HEK293 (cell line): ENCODE data around the gene YDJC.
A peak's percentile ranks its signal among the peaks of the same experiment; 100 is the strongest.

ENCODE experiments used
- CTCF ChIA-PET: fragments of 350-600 bp; formaldehyde crosslinking; extraction: SDS; loops from one replicate; lab custom pipeline; 2021; ENCODE audit warnings: antibody characterized with exemption; lab: Yijun Ruan, JAX
- POLR2A ChIA-PET: fragments of 300-600 bp; formaldehyde crosslinking; extraction: SDS; loops from one replicate; lab custom pipeline; 2020; ENCODE audit warnings: antibody characterized with exemption, inconsistent platforms; lab: Yijun Ruan, JAX
- H3K27ac ChIP-seq: fragments of 200-500 bp; sonication (Bioruptor generic); 2 replicates; pipeline ENCODE4 v1.5.1; 2014; ENCODE audit warnings: low read depth, low read length, control low read depth, inconsistent platforms; ENCODE audit errors: extremely low read depth
- H3K36me3 ChIP-seq, 2 experiments: fragments of 200-500 bp in 1 of 2; sonication (Bioruptor generic) in 1 of 2; 1 replicate in 1 of 2; 2 replicates in 1 of 2; pipeline ENCODE4 v1.5.1; 2014 to 2017; ENCODE audit warnings: inconsistent platforms in 2 of 2, low read length in 2 of 2; ENCODE audit not compliant: control insufficient read depth in 2 of 2, insufficient read depth in 1 of 2
- H3K4me1 ChIP-seq: fragments of 200-500 bp; sonication (Bioruptor generic); 2 replicates; pipeline ENCODE4 v1.5.1; 2014; ENCODE audit warnings: mild to moderate bottlenecking, low read length, inconsistent platforms; ENCODE audit not compliant: control insufficient read depth, insufficient read depth
- H3K4me3 ChIP-seq: 2 replicates; pipeline ENCODE4 v1.5.1; 2011; ENCODE audit warnings: low read depth, mild to moderate bottlenecking, control low read depth, low read length, moderate library complexity
- H3K9me3 ChIP-seq: fragments of 200-500 bp; sonication (Bioruptor generic); 2 replicates; pipeline ENCODE4 v1.5.1; 2014; ENCODE audit warnings: low read depth, low read length, inconsistent platforms; ENCODE audit not compliant: control insufficient read depth, insufficient read depth
- BCL11A ChIP-seq: fragments of 450-650 bp; formaldehyde crosslinking; IDR thresholded peaks from 2 replicates; pipeline ENCODE4 v1.5.1; 2016; ENCODE audit warnings: low read depth, missing biosample characterization, missing genetic modification characterization
- CTCF ChIP-seq: fragments of 450-650 bp; formaldehyde crosslinking; IDR thresholded peaks from 2 replicates; pipeline ENCODE4 v1.5.1; 2016; ENCODE audit warnings: missing biosample characterization, missing genetic modification characterization
- GFI1B ChIP-seq: fragments of 450-650 bp; formaldehyde crosslinking; IDR thresholded peaks from 2 replicates; pipeline ENCODE4 v1.5.1; 2016; ENCODE audit warnings: missing biosample characterization, missing genetic modification characterization
- MYNN ChIP-seq: fragments of 450-650 bp; formaldehyde crosslinking; IDR thresholded peaks from 2 replicates; pipeline ENCODE4 v1.5.1; 2016; ENCODE audit warnings: missing biosample characterization, missing genetic modification characterization, borderline replicate concordance
- PRDM4 ChIP-seq: fragments of 450-650 bp; formaldehyde crosslinking; IDR thresholded peaks from 2 replicates; pipeline ENCODE4 v1.5.1; 2017; ENCODE audit warnings: missing biosample characterization, missing genetic modification characterization
- ZBTB17 ChIP-seq: fragments of 450-650 bp; formaldehyde crosslinking; IDR thresholded peaks from 2 replicates; pipeline ENCODE4 v1.5.1; 2016; ENCODE audit warnings: missing biosample characterization, missing genetic modification characterization
- ZBTB20 ChIP-seq: fragments of 450-650 bp; formaldehyde crosslinking; IDR thresholded peaks from 2 replicates; pipeline ENCODE4 v1.5.1; 2016; ENCODE audit warnings: missing biosample characterization, missing genetic modification characterization
- ZBTB6 ChIP-seq: fragments of 450-650 bp; formaldehyde crosslinking; IDR thresholded peaks from 2 replicates; pipeline ENCODE4 v1.5.1; 2017; ENCODE audit warnings: missing biosample characterization, missing genetic modification characterization
- ZNF133 ChIP-seq: fragments of 450-650 bp; formaldehyde crosslinking; IDR thresholded peaks from 2 replicates; pipeline ENCODE4 v1.5.1; 2016; ENCODE audit warnings: missing biosample characterization, missing genetic modification characterization
- ZNF157 ChIP-seq: fragments of 450-650 bp; formaldehyde crosslinking; IDR thresholded peaks from 2 replicates; pipeline ENCODE4 v1.5.1; 2016; ENCODE audit warnings: missing biosample characterization, missing genetic modification characterization
- ZNF2 ChIP-seq: fragments of 450-650 bp; formaldehyde crosslinking; IDR thresholded peaks from 2 replicates; pipeline ENCODE4 v1.5.1; 2016; ENCODE audit warnings: missing biosample characterization, missing genetic modification characterization
- ZNF223 ChIP-seq: fragments of 450-650 bp; formaldehyde crosslinking; IDR thresholded peaks from 2 replicates; pipeline ENCODE4 v1.5.1; 2016; ENCODE audit warnings: missing biosample characterization, missing genetic modification characterization
- ZNF26 ChIP-seq: fragments of 450-650 bp; formaldehyde crosslinking; IDR thresholded peaks from 2 replicates; pipeline ENCODE4 v1.5.1; 2016; ENCODE audit warnings: missing biosample characterization, missing genetic modification characterization
- ZNF324 ChIP-seq: fragments of 450-650 bp; formaldehyde crosslinking; IDR thresholded peaks from 2 replicates; pipeline ENCODE4 v1.5.1; 2016; ENCODE audit warnings: missing biosample characterization, missing genetic modification characterization
- ZNF335 ChIP-seq: fragments of 450-650 bp; formaldehyde crosslinking; conservative IDR thresholded peaks from 2 replicates; pipeline ENCODE4 v1.5.1; 2016; ENCODE audit warnings: missing biosample characterization, missing genetic modification characterization
- ZNF391 ChIP-seq: fragments of 450-650 bp; formaldehyde crosslinking; IDR thresholded peaks from 2 replicates; pipeline ENCODE4 v1.5.1; 2016; ENCODE audit warnings: low read depth, missing biosample characterization, missing genetic modification characterization, borderline replicate concordance
- ZNF501 ChIP-seq: fragments of 450-650 bp; formaldehyde crosslinking; IDR thresholded peaks from 2 replicates; pipeline ENCODE4 v1.5.1; 2016; ENCODE audit warnings: missing biosample characterization, missing genetic modification characterization
- ZNF654 ChIP-seq: fragments of 450-650 bp; formaldehyde crosslinking; IDR thresholded peaks from 2 replicates; pipeline ENCODE4 v1.5.1; 2016; ENCODE audit warnings: low read depth, missing biosample characterization, missing genetic modification characterization
- ZNF660 ChIP-seq: fragments of 450-650 bp; IDR thresholded peaks from 2 replicates; pipeline ENCODE4 v1.5.1; 2018; ENCODE audit warnings: missing biosample characterization, mild to moderate bottlenecking, missing genetic modification characterization
- ZNF692 ChIP-seq: fragments of 450-650 bp; formaldehyde crosslinking; IDR thresholded peaks from 2 replicates; pipeline ENCODE4 v1.5.1; 2016; ENCODE audit warnings: missing biosample characterization, missing genetic modification characterization
- ZNF747 ChIP-seq: fragments of 450-650 bp; formaldehyde crosslinking; IDR thresholded peaks from 2 replicates; pipeline ENCODE4 v1.5.1; 2016; ENCODE audit warnings: missing biosample characterization, missing genetic modification characterization
- ZSCAN30 ChIP-seq: fragments of 450-650 bp; IDR thresholded peaks from 2 replicates; pipeline ENCODE4 v1.5.1; 2018; ENCODE audit warnings: missing biosample characterization, mild to moderate bottlenecking, missing genetic modification characterization, moderate library complexity

Gene YDJC

GRCh38 chr22:21641417-21641788, 11.6 kb upstream of the YDJC start:
- ChIA-PET CTCF (interaction anchor here (0.6 to 3.3 kb wide), 8 partner anchors 11 to 552 kb away, joined by 3 to 109 read pairs (median 6); partner anchors contain the start of genes CCDC116 and YDJC), POLR2A (interaction anchor here (0.6 to 3.0 kb wide), 11 partner anchors 10 to 73 kb away, joined by 3 to 50 read pairs (median 4); partner anchors contain the start of genes CCDC116, PPIL2 and YDJC)
- Histone ChIP-seq H3K9me3 (no peaks in the 10 kb centered on the region), H3K4me1 (no peaks in the 10 kb centered on the region), H3K36me3 (peaks cover 0 to 20% of the 10 kb centered on the region in 2 experiments; a peak in 2 of 3 replicates), H3K27ac (no peak overlapping the region), H3K4me3 (peak overlapping the region; percentile 49)
- TF ChIP-seq ZNF223 (tag by site-specific recombination) (no peak), CTCF (tag by site-specific recombination) (peak; percentile 61; the same call in 1 of the 2 replicates), ZNF501 (0 out of 2 replicates have a peak, but pooled peaks have one; percentile 21), ZSCAN30 (no peak), MYNN (tag by site-specific recombination) (no peak), ZNF692 (0 out of 2 replicates have a peak, but pooled peaks have one; percentile 11), ZNF133 (tag by site-specific recombination) (0 out of 2 replicates have a peak, but pooled peaks have one; percentile 49), ZNF660 (tag by site-specific recombination) (no peak), ZBTB17 (peak; percentile 33), ZBTB20 (peak; percentile 3; the same call in 1 of the 2 replicates), ZNF2 (tag by site-specific recombination) (0 out of 2 replicates have a peak, but pooled peaks have one; percentile 20), ZNF391 (tag by site-specific recombination) (0 out of 2 replicates have a peak, but pooled peaks have one; percentile 25), ZNF26 (tag by site-specific recombination) (no peak), ZNF335 (peak; percentile 55), ZNF654 (tag by site-specific recombination) (peak; percentile 50)

GRCh38 chr22:21640810-21641209, 11.0 kb upstream of the YDJC start:
- H3K36me3 ChIP-seq, result peaks cover 0 to 16% of the 10 kb centered on the region in 2 experiments; a peak in 2 of 3 replicates
- no peak overlapping the region for H3K27ac ChIP-seq
- ChIA-PET POLR2A (interaction anchor here (1.2 to 3.0 kb wide), 5 partner anchors 9 to 28 kb away, joined by 4 to 50 read pairs (median 7); partner anchors contain the start of genes CCDC116, PPIL2 and YDJC), CTCF (interaction anchor here (1.3 to 3.3 kb wide), 5 partner anchors 10 to 31 kb away, joined by 3 to 109 read pairs (median 7); partner anchors contain the start of genes CCDC116 and YDJC)
- H3K9me3 ChIP-seq, result no peaks in the 10 kb centered on the region
- H3K4me1 ChIP-seq, result no peaks in the 10 kb centered on the region
- TF ChIP-seq ZNF747 (tag by site-specific recombination), result no peak
- no peak overlapping the region for H3K4me3 ChIP-seq

- TF ChIP-seq GFI1B (tag by site-specific recombination), result no peak
- TF ChIP-seq ZNF157, result no peak
- TF ChIP-seq ZNF324 (tag by site-specific recombination), result no peak
- no peak for TF ChIP-seq BCL11A
- TF ChIP-seq PRDM4 (tag by site-specific recombination), result no peak
- TF ChIP-seq ZBTB6, result no peak
- peaks cover 0 to 8% of the 10 kb centered on the region in 2 experiments; a peak in 1 of 3 replicates for H3K36me3 ChIP-seq
- H3K9me3 ChIP-seq, result no peaks in the 10 kb centered on the region
- no peaks in the 10 kb centered on the region for H3K4me1 ChIP-seq
- POLR2A ChIA-PET, result no interaction called here
- no peak overlapping the region for H3K4me3 ChIP-seq
- no peak overlapping the region for H3K27ac ChIP-seq
- CTCF ChIA-PET, result interaction anchor here (0.5 to 2.1 kb wide), 2 partner anchors 10 to 30 kb away, joined by 4 to 9 read pairs; partner anchors contain the start of gene YDJC
Observed at GRCh38 chr22:21639359-21639758, 9.5 kb upstream of the YDJC start.
